ENCODE results near the gene PPIP5K2.

GRCh38 chr5:103216697-103217096 lies 96.6 kb downstream of the PPIP5K2 start:
- TF ChIP-seq CTCF (IDR thresholded peaks at IDR 0.05) = no peak
- no peak for TF ChIP-seq POLR2A (IDR thresholded peaks at IDR 0.05)
